Activated CD4-positive, CD25-positive, alpha-beta regulatory T cell treated with anti-CD3 and anti-CD28 coated beads, Interleukin-2, amount 50 U/mL, for 16 hours (primary cell): ENCODE measurements around the gene PLOD3.

ENCODE experiments used
- DNase-seq: peaks from one replicate; pipeline ENCODE4 v3.0.0-alpha.2; 2020; ENCODE audit warnings: low read depth, low spot score

Gene PLOD3

GRCh38 chr7:101180130-101180755, 37.1 kb downstream of the PLOD3 start, which contains the start of gene NAT16:
Gene NAT16, minus strand, starts transcription at chr7:101180293. Its CDS starts 5,486 bp downstream, at chr7:101174807.
- no peak for DNase-seq

DNA sequence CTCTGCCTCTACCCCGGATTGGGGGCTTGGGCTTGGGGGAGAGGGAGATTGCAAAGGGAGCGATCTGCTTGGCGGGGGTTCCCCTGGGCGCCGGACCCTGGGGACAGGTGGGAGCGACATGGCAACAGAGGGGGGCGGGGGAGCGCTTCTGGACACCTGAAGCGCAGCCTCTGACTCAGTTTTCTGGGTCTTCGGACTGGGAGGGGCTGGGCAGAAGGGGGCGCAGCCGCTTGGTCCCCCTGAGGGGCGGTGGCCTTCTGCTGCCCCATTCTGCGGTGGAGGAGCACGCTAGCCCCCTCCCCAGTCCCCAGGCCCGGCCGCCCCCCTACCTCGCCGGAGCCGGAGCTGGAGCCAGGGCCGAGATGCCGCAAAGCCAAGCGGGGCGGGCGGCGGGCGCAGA, 37.7 kb downstream of the PLOD3 start:
- DNase-seq, result no peak

DNA sequence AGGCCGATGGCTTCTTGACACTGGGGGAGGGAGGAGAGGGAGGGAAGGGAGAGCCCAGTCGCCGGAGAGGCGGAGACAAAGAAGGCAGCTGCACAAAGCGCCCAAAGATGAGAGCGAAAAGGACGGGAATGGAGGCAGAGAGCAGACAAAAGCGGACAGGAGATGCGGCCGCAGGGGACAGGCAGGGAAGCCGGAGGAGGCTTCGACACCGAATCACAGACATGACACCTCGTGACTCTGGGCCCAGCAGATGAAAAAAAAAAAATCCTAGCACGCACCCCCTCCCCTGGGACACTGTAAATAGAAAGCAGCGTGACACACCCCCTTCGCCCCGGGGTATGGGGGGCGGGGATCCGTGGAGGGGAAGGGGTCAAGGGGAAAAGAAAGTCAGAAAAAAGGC, 38.3 kb downstream of the PLOD3 start:
- DNase-seq, result no peak

DNA sequence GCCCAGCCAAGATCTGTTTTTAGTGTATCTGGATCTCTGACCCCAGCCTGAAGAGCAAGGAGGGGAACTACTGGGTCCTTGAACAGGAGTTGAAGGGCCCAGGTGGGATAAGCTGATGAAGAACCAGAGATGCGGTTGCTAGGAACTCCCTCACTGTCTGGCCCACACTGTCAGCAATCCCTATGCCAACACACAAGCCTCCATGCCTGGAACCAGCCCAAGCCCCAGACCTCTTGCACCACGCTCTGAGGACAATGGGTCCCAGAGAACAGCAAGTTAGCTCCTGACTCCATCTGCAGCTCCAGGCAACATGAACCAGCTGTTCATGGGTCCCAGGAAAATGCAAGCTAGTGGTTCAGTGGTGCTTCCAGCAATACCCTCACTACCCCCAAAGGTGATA, 39.7 kb downstream of the PLOD3 start:
- DNase-seq, result no peak

DNA sequence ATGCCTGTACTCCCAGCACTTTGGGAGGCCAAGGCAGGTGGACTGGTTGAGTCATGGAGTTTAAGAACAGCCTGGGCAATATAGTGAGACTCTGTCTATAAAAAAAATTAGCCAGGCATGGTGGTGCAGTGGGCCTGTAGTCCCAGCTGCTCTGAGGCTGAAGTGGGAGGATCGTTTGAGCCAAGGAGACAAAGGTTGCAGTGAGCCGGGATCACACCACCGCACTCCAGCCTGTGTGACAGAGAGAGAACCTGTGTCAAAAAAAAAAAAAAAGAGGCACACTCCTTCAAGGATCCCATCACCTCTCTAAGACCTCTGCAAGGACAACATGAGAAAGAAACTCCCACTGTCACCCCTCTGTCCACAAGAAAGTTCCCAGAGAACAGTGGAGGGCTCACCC, 41.7 kb downstream of the PLOD3 start:
- no peak for DNase-seq

- no peak for DNase-seq
Observed at GRCh38 chr7:101174322-101174854, 43.0 kb downstream of the PLOD3 start.

- no peak for DNase-seq
Observed at GRCh38 chr7:101173752-101174244, 43.6 kb downstream of the PLOD3 start.

DNA sequence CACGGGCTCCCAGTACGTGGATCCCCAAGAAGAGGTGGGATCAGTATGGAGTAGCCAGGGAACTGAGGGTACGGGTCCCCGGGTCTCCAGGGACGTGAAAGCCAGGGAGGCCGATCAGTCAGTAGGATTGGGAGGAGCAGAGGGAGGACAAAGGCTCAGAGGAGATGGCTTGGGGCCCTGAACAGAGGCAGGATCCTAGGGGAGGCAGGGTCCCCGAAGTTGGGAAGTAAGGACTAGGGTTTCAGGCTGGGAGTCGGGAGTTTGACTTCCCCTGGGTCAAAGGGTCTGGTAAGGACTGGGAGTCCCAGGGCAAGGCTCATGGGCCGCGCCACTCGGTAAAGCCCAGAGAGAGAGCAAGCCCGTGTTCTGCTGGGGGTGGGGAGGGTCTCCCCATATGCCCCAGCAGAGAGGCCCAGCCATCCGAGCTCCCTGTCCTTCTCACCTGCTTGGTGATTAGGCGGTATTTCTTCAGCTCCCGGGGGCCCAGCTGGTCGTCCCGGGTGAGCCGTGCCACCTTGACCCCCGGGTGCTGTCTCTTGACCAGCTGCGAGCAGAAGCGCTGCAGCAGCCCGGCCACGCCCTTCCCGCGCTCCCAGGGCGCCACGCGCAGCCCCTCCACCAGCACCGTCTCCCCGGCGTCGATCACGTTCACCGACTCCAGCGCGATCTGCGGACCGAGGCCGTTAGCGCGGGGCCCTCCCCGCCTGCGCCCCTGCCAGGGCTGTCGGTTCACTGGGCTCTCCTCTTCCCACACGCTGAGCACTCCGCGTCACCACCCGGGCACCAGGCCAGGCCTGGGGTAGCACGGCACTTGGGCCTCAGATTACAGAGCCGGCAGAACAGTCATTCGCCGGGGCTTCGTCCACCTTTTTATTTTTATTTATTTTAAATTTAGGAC, 44.3 kb downstream of the PLOD3 start:
- DNase-seq, result no peak

DNA sequence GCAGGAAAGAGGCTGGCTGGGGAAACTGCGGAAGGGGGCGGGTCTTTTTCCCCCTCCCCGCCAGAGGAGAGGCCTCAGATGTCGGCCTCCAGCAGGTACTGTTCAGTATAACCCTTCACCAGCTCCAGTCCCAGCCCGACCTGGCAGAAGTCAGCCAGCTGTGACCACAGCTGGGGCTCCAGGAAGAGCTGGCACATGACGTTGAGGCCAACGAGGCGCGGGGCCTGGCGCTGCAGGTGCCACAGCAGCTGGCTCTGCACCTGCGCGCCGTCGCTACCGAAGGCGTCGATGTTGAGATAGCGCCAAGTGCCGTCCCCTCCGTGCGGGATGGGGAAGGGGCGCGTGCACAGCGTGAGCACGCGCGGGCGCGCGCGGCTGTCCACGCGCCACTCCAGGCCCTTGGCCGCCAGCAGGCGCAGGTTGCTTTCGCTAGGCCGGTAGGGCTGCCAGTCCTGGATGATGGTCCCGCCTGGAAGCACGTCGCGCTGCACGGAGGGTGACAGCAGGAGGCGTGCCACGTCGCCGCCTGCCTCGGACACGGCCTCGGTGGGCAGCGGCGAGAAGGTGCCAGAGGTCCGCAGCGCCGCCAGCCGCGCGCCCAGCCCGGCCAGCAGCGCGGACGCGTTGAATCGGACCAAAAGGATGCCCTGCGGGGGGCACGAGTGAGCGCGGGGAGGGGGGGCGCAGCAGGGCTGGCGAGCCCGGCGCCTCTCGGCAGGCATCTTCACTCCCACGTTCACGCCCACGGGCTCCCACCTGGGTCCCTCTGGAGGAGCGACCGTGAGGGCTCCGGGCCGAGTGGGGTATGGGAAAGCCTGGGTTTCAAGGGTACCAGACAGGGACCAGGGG, 45.2 kb downstream of the PLOD3 start:
- no peak for DNase-seq

GRCh38 chr7:101171442-101171837, 45.9 kb downstream of the PLOD3 start:
- no peak for DNase-seq

DNA sequence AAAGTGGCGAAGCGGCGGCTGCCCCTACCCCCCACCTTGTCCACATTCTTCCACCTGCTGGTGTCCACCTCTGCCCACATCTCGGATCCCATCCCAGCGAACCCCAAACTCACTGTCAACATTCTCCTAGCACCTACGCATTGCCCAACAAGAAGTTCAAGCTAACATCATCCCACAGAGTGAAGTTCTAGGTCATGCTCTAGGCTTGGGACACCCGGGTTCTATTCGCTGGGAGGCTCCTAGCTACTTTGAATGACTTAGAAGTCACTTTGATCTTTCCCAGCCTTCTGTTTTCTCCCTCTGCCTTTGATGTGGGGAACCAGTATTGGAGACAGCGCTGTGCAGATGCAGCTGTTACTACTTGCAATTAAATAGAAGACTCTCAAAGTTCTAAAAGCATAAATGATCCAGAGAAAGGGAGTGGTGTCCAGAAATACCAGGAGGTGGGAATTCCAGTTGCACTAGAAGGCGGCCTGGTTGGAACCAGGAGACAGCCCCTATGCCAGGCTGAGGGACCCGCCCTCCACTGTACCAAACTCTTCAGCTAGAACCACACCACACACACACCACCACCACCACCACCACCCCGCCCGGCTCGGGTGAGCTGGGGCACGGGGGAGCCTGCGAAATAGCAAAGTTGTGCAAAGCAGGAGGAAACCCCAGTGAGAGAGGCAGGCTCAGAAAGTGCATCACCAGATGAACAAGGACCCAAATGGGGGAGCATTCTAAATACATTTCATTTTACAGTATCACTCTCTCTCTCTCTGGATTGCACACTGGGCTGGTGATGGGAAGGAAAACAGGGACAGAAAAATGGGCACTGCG, 46.6 kb downstream of the PLOD3 start:
- no peak for DNase-seq

DNA sequence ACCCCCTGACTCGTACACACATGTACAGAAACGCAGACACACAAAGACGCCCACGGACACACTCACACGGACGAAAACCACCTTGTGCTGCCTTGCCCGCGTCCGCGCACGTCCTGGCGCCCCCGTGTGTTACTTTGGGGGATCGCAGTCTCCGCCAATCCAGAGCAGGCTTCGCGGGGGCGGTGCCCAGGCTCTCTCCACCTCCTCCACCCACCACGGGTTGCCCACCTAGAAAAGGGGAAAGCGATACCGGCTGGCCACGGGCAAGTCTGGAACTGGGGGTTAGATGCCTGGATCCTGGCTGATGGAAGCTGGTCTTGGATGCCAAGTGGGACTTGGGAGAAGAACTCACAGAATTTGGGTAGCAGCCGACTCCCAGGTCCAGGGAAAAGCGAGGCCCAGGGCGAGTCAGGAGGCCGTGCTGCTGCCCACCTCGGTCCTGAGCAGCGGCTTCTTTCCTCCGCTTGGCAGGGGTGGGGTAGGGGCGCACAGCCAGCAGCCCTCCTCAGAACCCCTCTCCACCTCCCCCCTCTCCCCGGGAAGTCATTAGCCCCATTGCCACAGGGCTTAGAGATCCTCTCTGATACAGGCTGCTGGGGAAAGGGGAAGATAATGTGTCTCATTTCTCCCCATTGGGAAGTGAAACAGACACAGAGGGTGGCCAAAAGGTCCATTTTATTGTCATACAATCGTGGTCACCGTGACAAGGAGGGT, 47.4 kb downstream of the PLOD3 start:
- peak; percentile 60 for DNase-seq

DNA sequence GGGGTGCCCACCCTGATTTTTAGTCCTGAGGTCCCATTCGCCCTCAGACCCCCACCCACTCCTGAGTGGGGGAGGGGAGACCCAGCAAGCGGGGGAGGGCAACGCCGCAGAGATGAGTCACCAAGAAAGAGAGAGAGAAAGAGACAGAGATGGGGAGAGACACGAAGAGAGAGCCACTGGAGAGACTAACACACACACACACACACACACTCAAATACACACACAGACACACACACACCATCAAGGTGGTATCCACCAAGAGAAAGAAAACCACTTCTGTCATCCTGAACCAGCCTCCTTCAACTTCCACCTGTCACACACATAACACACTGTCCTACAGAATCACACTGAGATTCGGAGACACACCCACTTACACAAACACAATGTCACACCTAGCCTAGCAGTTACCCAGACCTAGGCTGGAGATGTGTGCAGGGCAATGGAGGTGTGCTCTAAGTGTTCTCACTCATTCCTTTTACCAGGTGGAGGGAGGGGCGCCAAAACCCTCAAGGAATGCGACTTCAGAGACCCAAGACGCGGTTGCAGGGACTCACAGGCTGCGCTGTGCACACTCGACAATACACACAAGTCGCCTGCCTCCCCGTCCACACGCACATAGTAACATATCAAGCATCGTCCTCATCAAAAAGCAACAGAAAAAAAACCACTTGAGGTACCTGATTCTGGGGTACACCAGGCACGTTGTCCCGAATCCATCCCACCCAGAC, 48.1 kb downstream of the PLOD3 start:
- DNase-seq, result no peak

DNA sequence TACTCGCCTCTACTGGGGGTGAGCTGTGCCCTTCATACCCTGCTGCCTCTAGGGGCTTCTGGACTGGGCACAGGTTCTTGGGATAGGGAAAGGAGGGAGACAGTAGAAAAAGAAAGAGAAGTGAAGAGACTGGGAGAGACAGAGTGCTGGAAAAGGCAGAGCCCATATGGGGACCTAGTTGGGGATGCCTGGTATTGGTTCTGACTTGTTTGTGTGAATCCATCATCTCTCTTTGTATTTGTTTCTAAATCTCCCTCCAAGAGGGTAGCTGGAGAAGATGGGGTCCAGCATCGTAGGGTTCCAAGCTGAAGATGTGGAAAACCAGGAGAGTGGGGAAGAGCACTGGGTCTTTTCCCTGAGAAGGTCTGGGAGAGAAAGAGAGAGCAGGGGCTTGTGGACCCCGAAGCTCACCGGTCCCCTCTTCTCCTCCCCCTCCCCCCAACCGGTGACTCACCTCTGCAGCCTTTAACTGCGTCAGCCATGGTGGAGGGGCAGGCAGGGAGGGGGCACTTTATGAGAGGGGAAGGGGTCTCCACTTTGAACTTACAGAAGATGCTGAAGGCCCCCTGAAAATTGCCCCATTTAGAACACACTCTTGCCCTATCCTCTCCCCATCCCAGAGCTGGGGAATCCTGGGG, 48.9 kb downstream of the PLOD3 start:
- no peak for DNase-seq

DNA sequence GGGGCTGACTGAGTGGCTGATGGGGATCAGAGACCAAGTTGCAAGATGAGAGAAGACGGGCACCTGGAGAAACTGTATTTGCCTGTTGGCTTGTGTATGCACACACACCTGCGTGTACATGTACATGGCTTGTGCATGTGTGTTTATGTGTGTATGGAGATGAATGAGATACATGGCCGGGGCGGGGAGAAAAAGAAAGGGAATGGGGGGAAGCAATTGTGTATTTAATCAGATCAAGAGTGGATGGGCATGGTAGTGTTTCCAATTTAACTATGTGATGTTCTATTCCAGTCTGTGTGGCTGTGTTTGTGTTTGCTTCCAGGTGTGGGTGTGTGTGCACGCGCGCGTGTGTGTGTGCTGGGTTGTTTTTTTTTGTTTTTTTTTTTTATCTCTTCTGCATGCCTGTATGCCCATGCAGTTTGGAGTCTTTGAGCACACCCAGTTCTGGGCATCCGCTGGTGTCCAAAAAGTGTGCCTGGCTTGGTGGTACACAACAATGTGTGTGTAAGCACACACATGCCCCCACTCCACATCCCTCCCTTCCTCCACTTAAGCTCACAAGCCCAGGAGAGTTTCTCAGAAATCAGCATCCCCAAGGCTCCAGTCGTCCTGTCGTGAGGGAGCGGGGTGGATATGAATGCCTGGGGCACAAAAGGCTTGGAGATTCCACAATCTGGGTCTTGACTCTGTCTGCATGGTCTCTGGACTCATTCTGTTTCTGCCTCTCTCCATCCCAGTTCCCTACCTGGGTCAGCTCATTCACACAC, 49.6 kb downstream of the PLOD3 start:
- DNase-seq, result no peak

- no peak for DNase-seq
Observed at GRCh38 chr7:101166909-101167644, 50.3 kb downstream of the PLOD3 start.

DNA sequence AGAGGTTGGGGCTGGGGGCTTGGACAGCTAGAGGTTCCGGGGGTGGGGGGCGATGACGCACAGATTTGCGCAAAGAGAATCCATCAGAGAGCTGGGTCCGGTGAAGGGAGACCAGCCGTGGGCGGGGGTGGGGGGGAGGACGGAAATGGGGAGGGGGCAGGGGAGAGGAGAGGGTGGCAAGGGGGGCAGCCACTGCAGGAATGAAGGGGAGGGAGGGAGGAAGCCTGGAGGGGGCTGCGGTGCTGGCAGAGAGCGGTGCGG, 50.8 kb downstream of the PLOD3 start:
- no peak for DNase-seq
